SK-N-SH treated with all-trans-retinoic acid at 6 μM for 48 hours (cell line): ENCODE measurements around the gene CEP57.

Experiments used
- ATAC-seq: fragments of 200-7000 bp; cut with Tn5 transposase; 3 replicates; pipeline ENCODE4 v1.9.1; 2020; ENCODE audit warnings: mild to moderate bottlenecking, moderate library complexity
- ARNTL ChIP-seq: fragments of 450-650 bp; formaldehyde crosslinking; IDR thresholded peaks from 2 replicates; pipeline ENCODE4 v1.5.0; 2020; ENCODE audit warnings: low read depth, mild to moderate bottlenecking, moderate library complexity, borderline replicate concordance
- BACH2 ChIP-seq: fragments of 250-450 bp; sonication (Bioruptor Pico); IDR thresholded peaks from 2 replicates; pipeline ENCODE4 v1.9.0; 2021; ENCODE audit warnings: mild to moderate bottlenecking, borderline replicate concordance
- CSDC2 ChIP-seq: fragments of 250-450 bp; sonication (Bioruptor Pico); IDR thresholded peaks from 2 replicates; pipeline ENCODE4 v1.5.0; 2020; ENCODE audit warnings: mild to moderate bottlenecking, moderate library complexity
- ESRRG ChIP-seq: fragments of 250-450 bp; sonication (Bioruptor Pico); IDR thresholded peaks from 2 replicates; pipeline ENCODE4 v1.6.1; 2021; ENCODE audit warnings: mild to moderate bottlenecking
- OSR1 ChIP-seq: fragments of 250-450 bp; sonication (Bioruptor Pico); IDR thresholded peaks from 2 replicates; pipeline ENCODE4 v1.8.0; 2022; ENCODE audit warnings: moderate library complexity, mild to moderate bottlenecking, inconsistent platforms
- PATZ1 ChIP-seq: fragments of 250-450 bp; sonication (Bioruptor Pico); IDR thresholded peaks from 2 replicates; pipeline ENCODE4 v1.8.0; 2020; ENCODE audit warnings: mild to moderate bottlenecking, moderate library complexity, borderline replicate concordance
- PPARA ChIP-seq: fragments of 250-450 bp; sonication (Bioruptor Pico); IDR thresholded peaks from 2 replicates; pipeline ENCODE4 v1.5.0; 2020; ENCODE audit warnings: mild to moderate bottlenecking, borderline replicate concordance
- SNAI2 ChIP-seq: fragments of 250-450 bp; sonication (Bioruptor Pico); IDR thresholded peaks from 2 replicates; pipeline ENCODE4 v1.5.0; 2020; ENCODE audit warnings: mild to moderate bottlenecking, moderate library complexity
- TCF4 ChIP-seq: fragments of 250-450 bp; sonication (Bioruptor Pico); IDR thresholded peaks from 2 replicates; pipeline ENCODE4 v1.8.0; 2021; ENCODE audit warnings: mild to moderate bottlenecking, moderate library complexity, borderline replicate concordance
- ZC3H10 ChIP-seq: fragments of 250-450 bp; sonication (Bioruptor Pico); IDR thresholded peaks from 2 replicates; pipeline ENCODE4 v1.5.1; 2021; ENCODE audit warnings: mild to moderate bottlenecking, moderate library complexity
- ZFP3 ChIP-seq: fragments of 250-450 bp; sonication (Bioruptor Pico); IDR thresholded peaks from 2 replicates; pipeline ENCODE4 v1.5.0; 2020; ENCODE audit warnings: mild to moderate bottlenecking, moderate library complexity
- ZNF565 ChIP-seq: fragments of 450-650 bp; formaldehyde crosslinking; conservative IDR thresholded peaks from 2 replicates; pipeline ENCODE4 v1.5.0; 2020; ENCODE audit warnings: low read depth, mild to moderate bottlenecking, moderate library complexity
- ZNF70 ChIP-seq: fragments of 450-650 bp; formaldehyde crosslinking; IDR thresholded peaks from 2 replicates; pipeline ENCODE4 v1.5.0; 2020; ENCODE audit warnings: mild to moderate bottlenecking, moderate library complexity
- TF ChIP-seq, protein P1 (sequence below): fragments of 250-450 bp; sonication (Bioruptor Pico); IDR thresholded peaks from 2 replicates; pipeline ENCODE4 v1.5.0; 2020; ENCODE audit warnings: mild to moderate bottlenecking, moderate library complexity
- TF ChIP-seq, protein P2 (sequence below): fragments of 250-450 bp; sonication (Bioruptor Pico); IDR thresholded peaks from 2 replicates; pipeline ENCODE4 v1.8.0; 2021; ENCODE audit warnings: low read depth, mild to moderate bottlenecking, moderate library complexity, borderline replicate concordance
- TF ChIP-seq, protein P3 (sequence below): fragments of 250-450 bp; sonication (Bioruptor Pico); IDR thresholded peaks from 2 replicates; pipeline ENCODE4 v1.5.1; 2021; ENCODE audit warnings: mild to moderate bottlenecking, moderate library complexity
- TF ChIP-seq, protein P4 (sequence below): fragments of 250-450 bp; sonication (Bioruptor Pico); IDR thresholded peaks from 2 replicates; pipeline ENCODE4 v1.5.1; 2020; ENCODE audit warnings: low read depth, mild to moderate bottlenecking, moderate library complexity

Gene CEP57

GRCh38 chr11:95778699-95779098, 11.6 kb upstream of the CEP57 start (continued):
- TF ChIP-seq, protein P1, sequence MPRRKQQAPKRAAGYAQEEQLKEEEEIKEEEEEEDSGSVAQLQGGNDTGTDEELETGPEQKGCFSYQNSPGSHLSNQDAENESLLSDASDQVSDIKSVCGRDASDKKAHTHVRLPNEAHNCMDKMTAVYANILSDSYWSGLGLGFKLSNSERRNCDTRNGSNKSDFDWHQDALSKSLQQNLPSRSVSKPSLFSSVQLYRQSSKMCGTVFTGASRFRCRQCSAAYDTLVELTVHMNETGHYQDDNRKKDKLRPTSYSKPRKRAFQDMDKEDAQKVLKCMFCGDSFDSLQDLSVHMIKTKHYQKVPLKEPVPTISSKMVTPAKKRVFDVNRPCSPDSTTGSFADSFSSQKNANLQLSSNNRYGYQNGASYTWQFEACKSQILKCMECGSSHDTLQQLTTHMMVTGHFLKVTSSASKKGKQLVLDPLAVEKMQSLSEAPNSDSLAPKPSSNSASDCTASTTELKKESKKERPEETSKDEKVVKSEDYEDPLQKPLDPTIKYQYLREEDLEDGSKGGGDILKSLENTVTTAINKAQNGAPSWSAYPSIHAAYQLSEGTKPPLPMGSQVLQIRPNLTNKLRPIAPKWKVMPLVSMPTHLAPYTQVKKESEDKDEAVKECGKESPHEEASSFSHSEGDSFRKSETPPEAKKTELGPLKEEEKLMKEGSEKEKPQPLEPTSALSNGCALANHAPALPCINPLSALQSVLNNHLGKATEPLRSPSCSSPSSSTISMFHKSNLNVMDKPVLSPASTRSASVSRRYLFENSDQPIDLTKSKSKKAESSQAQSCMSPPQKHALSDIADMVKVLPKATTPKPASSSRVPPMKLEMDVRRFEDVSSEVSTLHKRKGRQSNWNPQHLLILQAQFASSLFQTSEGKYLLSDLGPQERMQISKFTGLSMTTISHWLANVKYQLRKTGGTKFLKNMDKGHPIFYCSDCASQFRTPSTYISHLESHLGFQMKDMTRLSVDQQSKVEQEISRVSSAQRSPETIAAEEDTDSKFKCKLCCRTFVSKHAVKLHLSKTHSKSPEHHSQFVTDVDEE (CRISPR knock-in tag) = no peak

- no peak for ATAC-seq
- TF ChIP-seq OSR1 (CRISPR knock-in tag) (no peak), CSDC2 (CRISPR knock-in tag) (no peak), SNAI2 (CRISPR knock-in tag) (no peak), TCF4 (CRISPR knock-in tag) (no peak), ZFP3 (CRISPR knock-in tag) (no peak), ZC3H10 (CRISPR knock-in tag) (no peak), PPARA (no peak)
- TF ChIP-seq, protein P2, sequence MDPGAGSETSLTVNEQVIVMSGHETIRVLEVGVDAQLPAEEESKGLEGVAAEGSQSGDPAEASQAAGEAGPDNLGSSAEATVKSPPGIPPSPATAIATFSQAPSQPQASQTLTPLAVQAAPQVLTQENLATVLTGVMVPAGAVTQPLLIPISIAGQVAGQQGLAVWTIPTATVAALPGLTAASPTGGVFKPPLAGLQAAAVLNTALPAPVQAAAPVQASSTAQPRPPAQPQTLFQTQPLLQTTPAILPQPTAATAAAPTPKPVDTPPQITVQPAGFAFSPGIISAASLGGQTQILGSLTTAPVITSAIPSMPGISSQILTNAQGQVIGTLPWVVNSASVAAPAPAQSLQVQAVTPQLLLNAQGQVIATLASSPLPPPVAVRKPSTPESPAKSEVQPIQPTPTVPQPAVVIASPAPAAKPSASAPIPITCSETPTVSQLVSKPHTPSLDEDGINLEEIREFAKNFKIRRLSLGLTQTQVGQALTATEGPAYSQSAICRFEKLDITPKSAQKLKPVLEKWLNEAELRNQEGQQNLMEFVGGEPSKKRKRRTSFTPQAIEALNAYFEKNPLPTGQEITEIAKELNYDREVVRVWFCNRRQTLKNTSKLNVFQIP = no peak
- TF ChIP-seq, protein P3, sequence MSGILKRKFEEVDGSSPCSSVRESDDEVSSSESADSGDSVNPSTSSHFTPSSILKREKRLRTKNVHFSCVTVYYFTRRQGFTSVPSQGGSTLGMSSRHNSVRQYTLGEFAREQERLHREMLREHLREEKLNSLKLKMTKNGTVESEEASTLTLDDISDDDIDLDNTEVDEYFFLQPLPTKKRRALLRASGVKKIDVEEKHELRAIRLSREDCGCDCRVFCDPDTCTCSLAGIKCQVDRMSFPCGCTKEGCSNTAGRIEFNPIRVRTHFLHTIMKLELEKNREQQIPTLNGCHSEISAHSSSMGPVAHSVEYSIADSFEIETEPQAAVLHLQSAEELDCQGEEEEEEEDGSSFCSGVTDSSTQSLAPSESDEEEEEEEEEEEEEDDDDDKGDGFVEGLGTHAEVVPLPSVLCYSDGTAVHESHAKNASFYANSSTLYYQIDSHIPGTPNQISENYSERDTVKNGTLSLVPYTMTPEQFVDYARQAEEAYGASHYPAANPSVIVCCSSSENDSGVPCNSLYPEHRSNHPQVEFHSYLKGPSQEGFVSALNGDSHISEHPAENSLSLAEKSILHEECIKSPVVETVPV (CRISPR knock-in tag) = no peak
- TF ChIP-seq, protein P4, sequence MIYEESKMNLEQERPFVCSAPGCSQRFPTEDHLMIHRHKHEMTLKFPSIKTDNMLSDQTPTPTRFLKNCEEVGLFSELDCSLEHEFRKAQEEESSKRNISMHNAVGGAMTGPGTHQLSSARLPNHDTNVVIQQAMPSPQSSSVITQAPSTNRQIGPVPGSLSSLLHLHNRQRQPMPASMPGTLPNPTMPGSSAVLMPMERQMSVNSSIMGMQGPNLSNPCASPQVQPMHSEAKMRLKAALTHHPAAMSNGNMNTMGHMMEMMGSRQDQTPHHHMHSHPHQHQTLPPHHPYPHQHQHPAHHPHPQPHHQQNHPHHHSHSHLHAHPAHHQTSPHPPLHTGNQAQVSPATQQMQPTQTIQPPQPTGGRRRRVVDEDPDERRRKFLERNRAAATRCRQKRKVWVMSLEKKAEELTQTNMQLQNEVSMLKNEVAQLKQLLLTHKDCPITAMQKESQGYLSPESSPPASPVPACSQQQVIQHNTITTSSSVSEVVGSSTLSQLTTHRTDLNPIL = no peak
Measured at GRCh38 chr11:95780544-95780943, 9.8 kb upstream of the CEP57 start.

- ATAC-seq = peak; percentile 12
Measured at GRCh38 chr11:95788921-95789505, 1.3 kb upstream of the CEP57 start.

DNA sequence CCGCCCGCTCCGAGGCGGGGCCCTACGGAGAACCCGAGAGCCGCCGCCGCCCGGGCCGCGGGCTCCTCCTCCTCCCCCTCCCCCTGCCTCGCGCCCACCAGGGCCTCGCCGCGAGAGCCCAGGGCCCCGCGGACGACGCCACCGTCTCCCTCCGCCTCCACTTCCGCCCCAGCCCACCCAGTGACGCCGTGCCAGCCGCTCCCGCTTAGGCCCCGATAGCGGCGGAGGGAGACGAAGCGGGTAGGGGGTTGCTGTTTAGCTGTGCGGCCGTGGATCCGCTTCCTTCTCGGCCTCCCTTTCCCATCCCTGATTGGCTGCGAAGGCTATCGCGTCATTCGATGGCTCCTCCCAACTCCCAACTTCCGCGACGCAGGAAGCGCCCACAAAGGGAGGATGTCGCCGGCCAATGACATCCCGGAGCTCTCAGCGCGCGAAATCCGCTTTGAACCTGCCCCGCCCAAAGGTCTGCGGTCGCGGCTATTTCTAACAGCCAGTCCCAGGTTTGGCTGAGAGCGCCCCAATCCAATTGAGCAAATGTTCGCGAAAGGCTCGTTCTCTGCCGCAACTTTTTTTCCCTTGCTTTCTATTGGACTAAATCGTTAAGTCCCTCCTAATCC, 684 bp upstream of the CEP57 start, which contains the start of gene FAM76B:
FAM76B (minus strand) TSS at position 277 of the 617 bp plus-strand sequence. CDS start 304 bp downstream, outside the sequence.
- peak; percentile 85 for ATAC-seq
- TF ChIP-seq PATZ1 (CRISPR knock-in tag) (no peak), ZNF70 (CRISPR knock-in tag) (no peak), CSDC2 (CRISPR knock-in tag) (no peak), ZNF565 (CRISPR knock-in tag) (no peak), BACH2 (CRISPR knock-in tag) (no peak), ZFP3 (CRISPR knock-in tag) (0 out of 2 replicates have a peak, but pooled peaks have one; percentile 23)
- TF ChIP-seq, protein P1 (CRISPR knock-in tag) = peak; percentile 43; the same call in 1 of the 2 replicates

More at GRCh38 chr11:95788921-95789505, 1.3 kb upstream of the CEP57 start:
- TF ChIP-seq ZNF70 (CRISPR knock-in tag) (no peak), SNAI2 (CRISPR knock-in tag) (no peak), ZC3H10 (CRISPR knock-in tag) (no peak), ARNTL (CRISPR knock-in tag) (no peak), ESRRG (no peak)
- TF ChIP-seq, protein P4 = no peak
- TF ChIP-seq, all 23 proteins: peak for 0
